ENCODE measurements around the gene MINK1.

DNA sequence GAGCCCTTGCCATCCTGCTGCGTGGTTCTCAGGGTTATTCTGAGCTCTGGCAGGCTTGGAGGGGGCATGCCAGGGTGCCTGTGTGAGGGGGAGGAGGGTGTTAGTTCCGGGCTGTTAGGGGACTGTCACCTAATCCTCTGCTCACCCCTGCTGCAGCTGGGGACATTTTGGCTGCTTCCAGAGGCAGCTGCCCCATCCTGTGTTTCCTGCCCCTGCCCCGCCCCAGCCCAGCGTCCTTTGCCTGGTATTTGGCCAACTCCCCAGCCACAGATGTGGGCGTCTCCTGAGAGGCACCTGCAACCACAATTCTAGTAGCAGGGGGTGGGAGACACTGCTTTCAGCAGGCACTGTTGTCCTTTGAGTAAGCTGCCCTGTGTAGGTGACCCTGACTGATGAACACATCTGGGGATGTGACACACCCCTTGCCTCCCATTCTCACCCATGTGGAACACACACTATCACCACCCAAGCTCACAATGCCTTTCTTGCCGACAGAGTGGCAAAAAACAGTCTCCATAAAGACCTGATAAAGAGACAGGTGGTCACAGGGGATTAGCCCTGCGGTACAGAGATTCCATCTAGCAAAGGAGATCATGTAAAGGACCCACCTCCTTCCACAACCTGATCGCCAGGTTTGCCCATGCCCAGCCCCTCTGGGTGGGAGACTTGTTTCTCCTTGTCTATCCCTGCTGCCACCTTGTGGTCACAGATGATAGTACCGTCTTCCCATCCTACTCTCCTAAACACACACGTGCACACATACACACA lies 70.1 kb downstream of the MINK1 start, which contains the start of gene CHRNE:
- TF ChIP-seq, protein P1, sequence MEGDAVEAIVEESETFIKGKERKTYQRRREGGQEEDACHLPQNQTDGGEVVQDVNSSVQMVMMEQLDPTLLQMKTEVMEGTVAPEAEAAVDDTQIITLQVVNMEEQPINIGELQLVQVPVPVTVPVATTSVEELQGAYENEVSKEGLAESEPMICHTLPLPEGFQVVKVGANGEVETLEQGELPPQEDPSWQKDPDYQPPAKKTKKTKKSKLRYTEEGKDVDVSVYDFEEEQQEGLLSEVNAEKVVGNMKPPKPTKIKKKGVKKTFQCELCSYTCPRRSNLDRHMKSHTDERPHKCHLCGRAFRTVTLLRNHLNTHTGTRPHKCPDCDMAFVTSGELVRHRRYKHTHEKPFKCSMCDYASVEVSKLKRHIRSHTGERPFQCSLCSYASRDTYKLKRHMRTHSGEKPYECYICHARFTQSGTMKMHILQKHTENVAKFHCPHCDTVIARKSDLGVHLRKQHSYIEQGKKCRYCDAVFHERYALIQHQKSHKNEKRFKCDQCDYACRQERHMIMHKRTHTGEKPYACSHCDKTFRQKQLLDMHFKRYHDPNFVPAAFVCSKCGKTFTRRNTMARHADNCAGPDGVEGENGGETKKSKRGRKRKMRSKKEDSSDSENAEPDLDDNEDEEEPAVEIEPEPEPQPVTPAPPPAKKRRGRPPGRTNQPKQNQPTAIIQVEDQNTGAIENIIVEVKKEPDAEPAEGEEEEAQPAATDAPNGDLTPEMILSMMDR (conservative IDR thresholded peaks at IDR 0.05; ENCODE audit: low read length), result peak; percentile 83
- TF ChIP-seq EZH2phosphoT487 (IDR thresholded peaks at IDR 0.05; ENCODE audit: borderline replicate concordance, low read depth, low read length), result no peak
